HepG2 (cell line): Measurements from ENCODE around the gene HERPUD2. TPM values are rescaled to one million over a fixed set of nuclear protein-coding genes. Genes with fewer than 3 reads are reported as not detected.

ENCODE experiments used
- FOXO4 ChIP-seq: sonication (generic); formaldehyde crosslinking; conservative IDR thresholded peaks from 2 replicates; pipeline ENCODE4 v1.8.1; 2023; ENCODE audit warnings: missing genetic modification reagents
- GPBP1L1 ChIP-seq: sonication (generic); formaldehyde crosslinking; IDR thresholded peaks from 2 replicates; pipeline ENCODE4 v1.5.0; 2020; ENCODE audit warnings: mild to moderate bottlenecking, missing genetic modification reagents
- HDAC2 ChIP-seq: sonication (generic); formaldehyde crosslinking; IDR thresholded peaks from 2 replicates; pipeline ENCODE4 v1.4.0; 2020; ENCODE audit warnings: missing genetic modification reagents
- HNF1A ChIP-seq, 2 experiments: sonication (generic) in 1 of 2; formaldehyde crosslinking in 1 of 2; IDR thresholded peaks; 2 replicates each; pipeline versions ENCODE4 v1.4.0 to v1.6.1; 2016 to 2020; ENCODE audit warnings: borderline replicate concordance in 1 of 2, low read depth in 1 of 2, mild to moderate bottlenecking in 1 of 2, missing genetic modification reagents in 1 of 2
- PCBP2 ChIP-seq: fragments of 200-400 bp; formaldehyde crosslinking; optimal IDR thresholded peaks from 2 replicates; pipeline ENCODE3; 2018; ENCODE audit warnings: low read length, low read depth; ENCODE audit not compliant: poor library complexity, severe bottlenecking
- POLR2AphosphoS2 ChIP-seq: IDR thresholded peaks from 2 replicates; pipeline ENCODE4 v1.6.1; 2011; ENCODE audit warnings: low read depth, low read length, improper control_type of control experiment
- SKIL ChIP-seq: sonication (generic); formaldehyde crosslinking; IDR thresholded peaks from 2 replicates; pipeline ENCODE4 v1.8.0; 2022; ENCODE audit warnings: missing genetic modification reagents, mild to moderate bottlenecking, moderate library complexity, borderline replicate concordance
- SP4 ChIP-seq: sonication (generic); formaldehyde crosslinking; IDR thresholded peaks from 2 replicates; pipeline ENCODE4 v1.8.1; 2023; ENCODE audit warnings: mild to moderate bottlenecking, missing genetic modification reagents
- ZBTB3 ChIP-seq: sonication (generic); formaldehyde crosslinking; IDR thresholded peaks from 2 replicates; pipeline ENCODE4 v1.4.0; 2020; ENCODE audit warnings: low read depth, mild to moderate bottlenecking, moderate library complexity, missing genetic modification reagents, borderline replicate concordance
- ZFP36L2 ChIP-seq: sonication (generic); formaldehyde crosslinking; IDR thresholded peaks from 2 replicates; pipeline ENCODE4 v1.4.0; 2020; ENCODE audit warnings: missing genetic modification reagents
- ZNF33B ChIP-seq: sonication (generic); formaldehyde crosslinking; IDR thresholded peaks from 2 replicates; pipeline ENCODE4 v1.5.1; 2020; ENCODE audit warnings: mild to moderate bottlenecking, missing genetic modification reagents
- ZNF362 ChIP-seq: sonication (generic); formaldehyde crosslinking; IDR thresholded peaks from 2 replicates; pipeline ENCODE4 v1.4.0; 2020; ENCODE audit warnings: missing genetic modification reagents, mild to moderate bottlenecking, borderline replicate concordance
- ZNF414 ChIP-seq: sonication (generic); formaldehyde crosslinking; IDR thresholded peaks from 2 replicates; pipeline ENCODE4 v1.5.0; 2020; ENCODE audit warnings: missing genetic modification reagents
- ZNF484 ChIP-seq: sonication (generic); formaldehyde crosslinking; IDR thresholded peaks from 2 replicates; pipeline ENCODE4 v1.5.1; 2020; ENCODE audit warnings: mild to moderate bottlenecking, low read depth, missing genetic modification reagents, borderline replicate concordance
- ZNF616 ChIP-seq: sonication (generic); formaldehyde crosslinking; IDR thresholded peaks from 2 replicates; pipeline ENCODE4 v1.5.0; 2020; ENCODE audit warnings: low read depth, mild to moderate bottlenecking, missing genetic modification reagents
- ZNF644 ChIP-seq: IDR thresholded peaks from 2 replicates; pipeline ENCODE4 v1.6.1; 2016; ENCODE audit warnings: low read depth
- polyA plus RNA-seq, 8 experiments: library from polyadenylated mRNA; depleted of rRNA in 3 of 8; stranded (reverse) in 7 of 8; unstranded in 1 of 8; fragments of >200 nt; fragmentation: Illumina TruSeq in 4 of 8; extraction: Trizol in 4 of 8; gene quantifications; 2 replicates each; pipeline versions ENCODE4 v1.2.1 to v1.2.3, GENCODE V29; 2011 to 2016; ENCODE audit warnings: low read depth in 4 of 8, missing spikeins in 1 of 8, mixed read lengths in 1 of 8; ENCODE audit not compliant: insufficient read depth in 1 of 8
- total RNA-seq, 5 experiments: library from RNA; depleted of rRNA; stranded (reverse); fragments of >200 nt; fragmentation: Illumina TruSeq; extraction: Trizol; gene quantifications; 2 replicates each; pipeline ENCODE4 v1.2.3, GENCODE V29; 2016; ENCODE audit warnings: low read depth in 1 of 5

HERPUD2 gene
- total and polyA plus RNA-seq, 2 of the 13 experiments (the other 11 are each of a cell fraction or from before 2014, with no cell fraction given): 10.7 to 38.6 TPM

- TF ChIP-seq POLR2AphosphoS2 (no peak), FOXO4 (CRISPR knock-in tag) (no peak), ZNF414 (CRISPR knock-in tag) (peak; percentile 79; the same call in 1 of the 2 replicates), ZNF484 (CRISPR knock-in tag) (no peak), PCBP2 (no peak), HDAC2 (CRISPR knock-in tag) (peak; percentile 49), SKIL (peak; percentile 73; the same call in 1 of the 2 replicates), ZNF644 (CRISPR knock-in tag) (0 out of 2 replicates have a peak, but pooled peaks have one; percentile 25), ZBTB3 (CRISPR knock-in tag) (peak; percentile 68; the same call in 1 of the 2 replicates), ZNF616 (CRISPR knock-in tag) (no peak; the same call in 1 of the 2 replicates), ZFP36L2 (CRISPR knock-in tag) (0 out of 2 replicates have a peak, but pooled peaks have one; percentile 56), SP4 (peak; percentile 92), HNF1A (IDR thresholded peaks at IDR 0.05; ENCODE audit: low read depth) (no peak; the same call in 1 of the 2 replicates), HNF1A (CRISPR knock-in tag; IDR thresholded peaks at IDR 0.05; ENCODE audit: borderline replicate concordance) (peak; percentile 83), GPBP1L1 (CRISPR knock-in tag) (no peak), ZNF362 (CRISPR knock-in tag) (peak; percentile 47; the same call in 1 of the 2 replicates), ZNF33B (CRISPR knock-in tag) (no peak; the same call in 1 of the 2 replicates)
Observed at GRCh38 chr7:35694784-35695472, at the start of gene HERPUD2 (continued).
